ENCODE results near the gene CHMP3.
"Not testable (repeated sequence)": the region's sequence is repeated elsewhere in the genome, so short reads cannot be mapped to it uniquely, and the experiment has no call there.

CHMP3 gene

DNA sequence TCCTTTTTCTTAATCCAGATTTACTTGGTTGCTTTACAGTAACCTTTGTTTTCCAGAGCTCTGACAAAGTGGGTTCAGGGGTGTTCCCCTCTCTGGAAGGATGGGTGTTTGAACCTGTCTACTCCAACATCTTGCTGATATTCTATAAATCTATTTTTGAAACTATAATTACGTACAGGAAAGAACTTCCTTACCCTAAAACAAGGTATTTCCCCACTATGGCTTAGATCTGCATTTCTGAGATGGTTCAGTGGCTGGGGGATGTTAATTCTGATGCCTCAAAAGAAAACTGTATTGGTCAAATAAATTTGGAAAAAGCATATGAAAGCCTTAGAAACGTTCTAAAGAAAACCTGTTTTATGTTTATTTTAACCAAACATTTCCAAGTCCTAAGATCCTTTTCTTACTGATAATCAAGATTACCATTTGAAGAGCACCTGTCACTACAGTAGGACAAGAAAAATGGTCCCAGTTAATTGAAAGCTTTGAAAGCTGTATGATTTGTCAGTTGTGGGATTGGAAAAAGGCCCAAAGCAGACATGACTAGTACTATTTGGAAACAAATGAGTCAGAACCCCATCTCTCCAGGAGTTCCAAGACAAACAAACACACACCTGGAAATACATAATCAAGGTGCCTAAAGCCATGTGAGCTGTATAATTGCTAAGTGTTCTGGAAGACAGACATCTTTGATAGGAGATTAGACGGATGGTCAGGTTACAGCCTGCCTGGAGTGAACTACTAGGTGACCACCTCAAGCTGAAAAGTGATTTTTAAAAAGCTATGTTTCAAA is 64.6 kb downstream of the CHMP3 start:
- Histone ChIP-seq H3K4me2 (ENCODE audit: low read length) (no peak overlapping the region), H3K4me1 (ENCODE audit: control insufficient read depth, low read length) (no peaks in the 10 kb centered on the region), H3K9me3 (ENCODE audit: control insufficient read depth, insufficient read depth, low read length) (peaks cover 34% of the 10 kb centered on the region; the same call in 1 of the 2 replicates), H3K27me3 (ENCODE audit: control insufficient read depth, low read length) (no peaks in the 10 kb centered on the region), H3F3A (ENCODE audit: control insufficient read depth, insufficient read depth) (no peaks in the 10 kb centered on the region), H4K20me1 (ENCODE audit: control insufficient read depth, insufficient read depth, low read depth, low read length) (no peaks in the 10 kb centered on the region), H3K79me2 (ENCODE audit: control insufficient read depth, low read length) (no peaks in the 10 kb centered on the region), H3K27ac (ENCODE audit: low read depth, low read length) (no peak overlapping the region), H3K9me2 (replicated peaks; ENCODE audit: control insufficient read depth, low read length) (no peaks in the 10 kb centered on the region), H3K36me3 (ENCODE audit: control insufficient read depth, low read length) (peaks cover 70% of the 10 kb centered on the region), H3K4me3 (ENCODE audit: low read length) (no peak overlapping the region)
- TF ChIP-seq, protein P1, sequence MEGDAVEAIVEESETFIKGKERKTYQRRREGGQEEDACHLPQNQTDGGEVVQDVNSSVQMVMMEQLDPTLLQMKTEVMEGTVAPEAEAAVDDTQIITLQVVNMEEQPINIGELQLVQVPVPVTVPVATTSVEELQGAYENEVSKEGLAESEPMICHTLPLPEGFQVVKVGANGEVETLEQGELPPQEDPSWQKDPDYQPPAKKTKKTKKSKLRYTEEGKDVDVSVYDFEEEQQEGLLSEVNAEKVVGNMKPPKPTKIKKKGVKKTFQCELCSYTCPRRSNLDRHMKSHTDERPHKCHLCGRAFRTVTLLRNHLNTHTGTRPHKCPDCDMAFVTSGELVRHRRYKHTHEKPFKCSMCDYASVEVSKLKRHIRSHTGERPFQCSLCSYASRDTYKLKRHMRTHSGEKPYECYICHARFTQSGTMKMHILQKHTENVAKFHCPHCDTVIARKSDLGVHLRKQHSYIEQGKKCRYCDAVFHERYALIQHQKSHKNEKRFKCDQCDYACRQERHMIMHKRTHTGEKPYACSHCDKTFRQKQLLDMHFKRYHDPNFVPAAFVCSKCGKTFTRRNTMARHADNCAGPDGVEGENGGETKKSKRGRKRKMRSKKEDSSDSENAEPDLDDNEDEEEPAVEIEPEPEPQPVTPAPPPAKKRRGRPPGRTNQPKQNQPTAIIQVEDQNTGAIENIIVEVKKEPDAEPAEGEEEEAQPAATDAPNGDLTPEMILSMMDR (IDR thresholded peaks at IDR 0.05; ENCODE audit: low read depth, low read length, poor library complexity, severe bottlenecking) = no peak
- TF ChIP-seq EZH2phosphoT487 (IDR thresholded peaks at IDR 0.05; ENCODE audit: borderline replicate concordance, low read length) = no peak

DNA sequence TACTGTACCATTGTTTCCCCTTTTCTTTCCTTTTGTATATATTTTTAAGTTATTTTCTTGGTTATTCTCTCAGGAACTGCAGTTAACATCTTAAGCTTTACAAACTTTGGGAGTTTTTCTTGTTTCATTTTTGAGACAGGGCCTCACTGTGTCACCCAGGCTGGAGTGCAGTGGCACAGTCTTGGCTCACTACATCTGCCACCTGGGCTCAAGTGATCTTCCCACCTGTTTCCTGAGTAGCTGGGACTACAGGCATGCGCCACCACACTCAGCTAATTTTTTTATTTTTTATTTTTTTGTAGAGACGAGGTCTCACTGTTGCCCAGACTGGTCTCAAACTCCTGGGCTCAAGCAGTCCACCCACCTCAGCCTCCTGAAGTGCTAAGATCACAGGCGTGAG is 66.9 kb downstream of the CHMP3 start:
- not testable (repeated sequence) for H4K20me1 ChIP-seq (ENCODE audit: control insufficient read depth, insufficient read depth, low read depth, low read length); H3K9me2 ChIP-seq (replicated peaks; ENCODE audit: control insufficient read depth, low read length); H3K4me2 ChIP-seq (ENCODE audit: low read length); H3K4me3 ChIP-seq (ENCODE audit: low read length); H3K27me3 ChIP-seq (ENCODE audit: control insufficient read depth, low read length); H3K79me2 ChIP-seq (ENCODE audit: control insufficient read depth, low read length); H3K27ac ChIP-seq (ENCODE audit: low read depth, low read length); H3K4me1 ChIP-seq (ENCODE audit: control insufficient read depth, low read length); H3F3A ChIP-seq (ENCODE audit: control insufficient read depth, insufficient read depth)
- peaks cover 28% of the 10 kb centered on the region; the same call in 1 of the 2 replicates for H3K9me3 ChIP-seq (ENCODE audit: control insufficient read depth, insufficient read depth, low read length)
- H3K36me3 ChIP-seq (ENCODE audit: control insufficient read depth, low read length) = peaks cover 90% of the 10 kb centered on the region

DNA sequence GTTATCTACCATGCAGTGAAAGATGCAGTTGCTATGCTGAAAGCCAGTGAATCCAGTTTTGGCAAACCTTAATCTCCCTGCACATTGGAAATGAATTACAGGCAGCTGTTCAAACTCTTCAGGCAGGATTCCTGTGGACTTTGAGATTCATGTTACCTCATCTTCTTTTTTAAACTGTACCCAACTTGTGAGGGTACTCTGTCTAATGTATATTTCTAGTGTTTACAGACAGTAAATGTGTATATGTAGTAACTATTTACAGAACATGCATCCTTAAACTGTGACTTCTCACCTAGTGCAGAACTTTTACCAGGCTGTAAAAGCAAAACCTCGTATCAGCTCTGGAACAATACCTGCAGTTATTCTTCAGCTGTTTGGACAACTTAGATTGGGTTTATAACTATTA is 71.2 kb downstream of the CHMP3 start:
- no peaks in the 10 kb centered on the region for H3K27me3 ChIP-seq (ENCODE audit: control insufficient read depth, low read length)
- no peak overlapping the region for H3K4me3 ChIP-seq (ENCODE audit: low read length)
- no peaks in the 10 kb centered on the region for H3K9me3 ChIP-seq (ENCODE audit: control insufficient read depth, insufficient read depth, low read length)
- no peaks in the 10 kb centered on the region for H3K9me2 ChIP-seq (replicated peaks; ENCODE audit: control insufficient read depth, low read length)
- peaks cover 90% of the 10 kb centered on the region for H3K36me3 ChIP-seq (ENCODE audit: control insufficient read depth, low read length)
- H3K4me2 ChIP-seq (ENCODE audit: low read length) = no peak overlapping the region
- no peaks in the 10 kb centered on the region for H3F3A ChIP-seq (ENCODE audit: control insufficient read depth, insufficient read depth)
- no peaks in the 10 kb centered on the region for H3K4me1 ChIP-seq (ENCODE audit: control insufficient read depth, low read length)
- TF ChIP-seq EZH2phosphoT487 (IDR thresholded peaks at IDR 0.05; ENCODE audit: borderline replicate concordance, low read length) = no peak
- TF ChIP-seq, protein P1 (IDR thresholded peaks at IDR 0.05; ENCODE audit: low read depth, low read length, poor library complexity, severe bottlenecking) = no peak
- H4K20me1 ChIP-seq (ENCODE audit: control insufficient read depth, insufficient read depth, low read depth, low read length) = no peaks in the 10 kb centered on the region
- H3K27ac ChIP-seq (ENCODE audit: low read depth, low read length) = no peak overlapping the region
- H3K79me2 ChIP-seq (ENCODE audit: control insufficient read depth, low read length) = no peaks in the 10 kb centered on the region

DNA sequence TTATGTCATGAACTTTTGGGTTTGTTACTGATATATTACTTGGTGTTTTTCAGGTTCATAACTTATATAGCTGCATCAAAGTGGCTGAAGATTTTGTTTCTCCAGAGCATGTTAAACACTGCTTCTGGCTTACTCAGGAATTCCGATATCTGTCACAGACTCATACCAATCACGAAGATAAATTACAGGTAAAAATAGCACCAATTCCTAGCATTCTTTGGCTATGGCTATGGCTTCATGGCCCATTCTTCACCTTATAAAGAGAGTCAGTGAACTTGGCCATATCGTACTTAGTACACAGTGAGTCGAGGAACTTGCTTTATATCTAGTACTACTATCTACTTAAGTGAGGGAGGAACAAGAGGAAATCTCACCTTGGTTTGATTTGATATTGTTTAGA is 72.2 kb downstream of the CHMP3 start:
- H3K4me3 ChIP-seq (ENCODE audit: low read length) = no peak overlapping the region
- no peaks in the 10 kb centered on the region for H3K9me2 ChIP-seq (replicated peaks; ENCODE audit: control insufficient read depth, low read length)
- no peak overlapping the region for H3K27ac ChIP-seq (ENCODE audit: low read depth, low read length)
- H3K36me3 ChIP-seq (ENCODE audit: control insufficient read depth, low read length) = peaks cover 93% of the 10 kb centered on the region
- H3K4me2 ChIP-seq (ENCODE audit: low read length) = no peak overlapping the region
- H3F3A ChIP-seq (ENCODE audit: control insufficient read depth, insufficient read depth) = no peaks in the 10 kb centered on the region
- TF ChIP-seq, protein P1 (IDR thresholded peaks at IDR 0.05; ENCODE audit: low read depth, low read length, poor library complexity, severe bottlenecking) = no peak
- no peak for TF ChIP-seq EZH2phosphoT487 (IDR thresholded peaks at IDR 0.05; ENCODE audit: borderline replicate concordance, low read length)
- H3K4me1 ChIP-seq (ENCODE audit: control insufficient read depth, low read length) = no peaks in the 10 kb centered on the region
- H4K20me1 ChIP-seq (ENCODE audit: control insufficient read depth, insufficient read depth, low read depth, low read length) = no peaks in the 10 kb centered on the region
- no peaks in the 10 kb centered on the region for H3K79me2 ChIP-seq (ENCODE audit: control insufficient read depth, low read length)
- H3K9me3 ChIP-seq (ENCODE audit: control insufficient read depth, insufficient read depth, low read length) = no peaks in the 10 kb centered on the region
- no peaks in the 10 kb centered on the region for H3K27me3 ChIP-seq (ENCODE audit: control insufficient read depth, low read length)

Data from DOHH2 (cell line).